SKM-1 treated with dmso at 0.1 percent for 144 hours (cell line): Measurements from ENCODE around the gene XRCC1.

Experiments
- DNase-seq: peaks from one replicate; lab custom pipeline; 2025; ENCODE audit not compliant: unreplicated experiment; lab: John Stamatoyannopoulos, UW

XRCC1 gene

GRCh38 chr19:43495082-43495481 lies 80.2 kb downstream of the XRCC1 start:
- DNase-seq = no peak
